Left kidney (tissue), 2 donors: ENCODE data around the gene SAA2. TPM values are rescaled to one million over a fixed set of nuclear protein-coding genes. Genes with fewer than 3 reads are reported as not detected.

Experiments
- DNase-seq: peaks from one replicate; pipeline ENCODE4 v3.0.0-alpha.2; 2013
- polyA plus RNA-seq: library from polyadenylated mRNA; unstranded; fragments of 120-200 nt; gene quantifications from one replicate; pipeline ENCODE4 v1.2.1, GENCODE V29; 2013; ENCODE audit not compliant: insufficient read length

SAA2 gene
- polyA plus RNA-seq, 1 donor: not detected

- DNase-seq: no peak
Measured at GRCh38 chr11:18196532-18196931, 51.9 kb downstream of the SAA2 start.

Other genes starting within 250 kb of the SAA2 start
- 18.1 TPM for gene SERGEF, start 235.6 kb downstream of the SAA2 start, polyA plus RNA-seq
- gene TPH1, start 202.4 kb downstream of the SAA2 start, polyA plus RNA-seq: 3.0 TPM
- gene SAAL1, start 142.6 kb downstream of the SAA2 start, polyA plus RNA-seq: 42.9 TPM
- not detected for gene MRGPRX3, start 116.1 kb downstream of the SAA2 start, polyA plus RNA-seq
- not detected for gene MRGPRX4, start 75.8 kb downstream of the SAA2 start, polyA plus RNA-seq
- gene SAA4, start 11.9 kb downstream of the SAA2 start, polyA plus RNA-seq: not detected
- not detected for gene SAA1, start 17.6 kb upstream of the SAA2 start, polyA plus RNA-seq
- 26.9 TPM for gene HPS5, start 73.5 kb upstream of the SAA2 start, polyA plus RNA-seq
- 67.8 TPM for gene GTF2H1, start 73.9 kb upstream of the SAA2 start, polyA plus RNA-seq
- gene LDHA, start 145.9 kb upstream of the SAA2 start, polyA plus RNA-seq: 275 TPM
- gene LDHC, start 163.7 kb upstream of the SAA2 start, polyA plus RNA-seq: 0.15 TPM
- gene LDHAL6A, start 207.2 kb upstream of the SAA2 start, polyA plus RNA-seq: 1.5 TPM